ENCODE measurements around the gene NLGN1.

Gene NLGN1

DNA sequence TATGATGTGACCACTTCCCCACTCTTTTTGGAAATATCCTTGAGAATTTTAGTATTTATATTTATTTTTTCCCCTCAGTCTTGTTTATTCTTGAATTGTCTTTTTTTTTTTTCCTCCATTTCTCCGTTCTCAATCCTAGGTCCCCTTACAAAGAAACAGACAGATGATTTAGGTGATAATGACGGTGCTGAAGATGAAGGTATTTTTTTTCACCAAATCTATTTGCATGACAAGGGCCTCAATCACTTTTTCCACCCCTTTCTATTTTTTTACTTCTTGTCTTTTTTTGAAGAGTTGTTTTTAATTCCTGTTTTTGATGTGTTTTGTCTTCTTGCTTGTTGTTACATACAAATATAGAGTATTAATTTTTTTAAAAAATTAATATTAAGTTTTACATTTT, 402.6 kb downstream of the NLGN1 start:
- DNase-seq = no peak
- intact Hi-C loops (cut with DNase I) = no loop called here

- DNase-seq = no peak
- intact Hi-C loops (cut with DNase I) = no loop called here
Measured at GRCh38 chr3:173814809-173815208, 417.3 kb downstream of the NLGN1 start.

GRCh38 chr3:173819368-173819767, 421.8 kb downstream of the NLGN1 start:
- intact Hi-C loops (cut with DNase I) = no loop called here
- no peak for DNase-seq

GRCh38 chr3:173823911-173824460, 426.4 kb downstream of the NLGN1 start:
- intact Hi-C loops (cut with DNase I) = no loop called here
- DNase-seq = no peak

- no peak for DNase-seq
- intact Hi-C loops (cut with DNase I) = no loop called here
Measured at GRCh38 chr3:173825730-173826129, 428.2 kb downstream of the NLGN1 start.

DNA sequence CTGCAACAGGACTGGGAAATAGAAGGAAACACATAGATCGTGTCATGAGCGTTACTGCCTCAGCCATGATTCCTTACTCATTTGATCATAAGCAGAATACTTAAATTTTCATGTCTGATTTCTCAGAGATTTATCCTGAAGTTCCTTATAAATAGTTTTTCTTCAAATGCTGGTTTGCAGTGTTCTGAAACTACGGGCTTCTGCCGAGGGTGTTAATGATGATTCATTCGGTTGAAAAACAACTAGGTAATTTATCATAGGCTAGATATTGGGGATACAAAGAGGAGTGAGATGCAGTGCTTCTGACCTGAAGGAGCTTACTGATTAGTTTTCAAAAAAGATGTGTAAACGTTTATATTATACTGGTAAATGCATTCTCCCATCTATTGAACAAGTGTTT, 428.9 kb downstream of the NLGN1 start:
- DNase-seq = no peak
- intact Hi-C loops (cut with DNase I) = no loop called here

DNA sequence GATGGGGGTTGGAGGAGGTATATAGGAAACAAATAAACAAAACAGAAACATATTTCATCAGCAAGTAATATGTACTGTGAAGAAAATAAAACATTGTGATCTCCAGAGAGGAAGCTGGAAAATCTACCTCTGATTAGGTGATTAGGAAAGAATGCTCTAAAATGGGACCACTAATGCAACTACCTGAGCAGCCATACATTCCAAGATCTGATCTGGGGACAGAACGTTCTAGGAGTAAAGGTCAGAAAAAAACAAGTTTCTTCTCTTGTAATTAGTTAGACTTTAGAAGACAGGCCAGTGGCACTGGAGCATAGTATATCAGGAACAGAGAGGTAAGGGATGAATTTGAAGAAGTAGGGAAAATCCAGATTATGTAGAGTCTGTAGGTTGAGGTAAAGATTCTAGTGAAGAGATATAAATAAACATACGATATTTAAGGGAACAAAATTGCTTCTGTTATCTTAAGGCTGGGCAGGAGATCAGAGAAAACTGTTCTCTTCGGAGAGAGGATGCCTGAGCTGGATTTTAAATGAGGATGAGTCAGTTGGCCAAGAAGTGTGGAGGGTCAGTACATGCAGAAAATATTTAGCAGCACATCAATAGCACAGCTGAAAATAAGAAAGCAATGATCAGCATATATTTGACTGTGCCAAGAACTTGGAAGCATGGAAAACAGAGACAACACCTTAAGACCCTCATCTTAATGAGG, 429.5 kb downstream of the NLGN1 start:
- DNase-seq = no peak
- intact Hi-C loops (cut with DNase I) = no loop called here

DNA sequence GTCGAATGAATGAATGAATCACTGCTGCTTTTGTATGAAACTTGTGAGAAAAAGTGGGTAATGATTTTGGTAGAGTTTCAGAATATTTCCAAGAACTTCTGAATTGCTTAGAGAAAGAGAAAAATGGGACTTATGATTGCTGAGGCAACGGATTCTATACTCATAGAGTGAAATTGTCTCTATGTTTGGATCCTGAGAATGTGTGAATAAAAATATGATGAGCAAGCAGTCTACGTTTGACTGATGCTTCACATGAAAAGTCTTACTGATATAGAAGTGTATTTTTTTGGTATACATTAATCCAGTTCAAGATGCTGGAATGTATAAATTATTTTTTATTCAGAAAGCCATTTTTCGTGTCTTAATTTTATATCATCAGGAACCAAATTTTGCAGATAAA, 441.1 kb downstream of the NLGN1 start:
- DNase-seq = no peak
- intact Hi-C loops (cut with DNase I) = no loop called here

DNA sequence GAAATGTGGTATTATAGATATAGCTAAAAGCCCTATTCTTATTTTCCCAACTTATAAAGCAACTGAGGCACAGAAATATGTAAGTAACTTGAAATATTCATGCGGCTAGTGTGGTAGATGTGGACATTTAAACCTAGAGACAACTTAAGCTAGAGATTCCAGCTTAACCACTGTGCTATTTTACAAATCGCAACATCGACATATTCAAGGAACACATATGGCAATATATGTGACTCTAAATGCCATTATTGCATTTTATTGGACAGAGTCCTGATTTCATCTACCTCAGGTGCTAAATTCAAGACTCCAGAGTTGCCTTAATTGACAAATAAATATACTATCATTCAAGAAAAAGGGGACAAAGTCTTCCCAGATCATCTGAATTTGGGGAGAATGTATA, 442.3 kb downstream of the NLGN1 start:
- intact Hi-C loops (cut with DNase I) = no loop called here
- no peak for DNase-seq

DNA sequence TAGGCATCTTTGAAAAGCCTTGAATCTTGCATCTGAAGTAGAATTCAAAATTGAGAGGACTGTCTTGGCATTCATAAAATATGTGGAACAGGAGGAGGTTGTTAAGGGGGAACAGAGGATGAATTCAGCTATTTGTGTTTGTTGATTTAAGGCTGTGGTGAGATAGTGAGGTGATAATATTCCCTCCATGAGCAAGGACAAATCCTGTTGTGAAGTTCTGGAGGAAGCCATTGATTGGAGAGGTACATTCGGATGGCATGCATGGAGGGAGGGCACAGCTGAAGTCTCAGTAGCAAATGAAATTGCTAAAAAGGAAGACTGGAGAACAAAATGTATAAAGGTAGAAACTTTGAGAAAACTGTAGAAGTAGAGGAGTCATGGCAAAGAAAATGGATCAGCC, 443.8 kb downstream of the NLGN1 start:
- intact Hi-C loops (cut with DNase I) = no loop called here
- DNase-seq = no peak

GRCh38 chr3:173843060-173843459, 445.5 kb downstream of the NLGN1 start:
- intact Hi-C loops (cut with DNase I) = no loop called here
- peak in 1 of 10 donors; percentile 59 for DNase-seq

DNA sequence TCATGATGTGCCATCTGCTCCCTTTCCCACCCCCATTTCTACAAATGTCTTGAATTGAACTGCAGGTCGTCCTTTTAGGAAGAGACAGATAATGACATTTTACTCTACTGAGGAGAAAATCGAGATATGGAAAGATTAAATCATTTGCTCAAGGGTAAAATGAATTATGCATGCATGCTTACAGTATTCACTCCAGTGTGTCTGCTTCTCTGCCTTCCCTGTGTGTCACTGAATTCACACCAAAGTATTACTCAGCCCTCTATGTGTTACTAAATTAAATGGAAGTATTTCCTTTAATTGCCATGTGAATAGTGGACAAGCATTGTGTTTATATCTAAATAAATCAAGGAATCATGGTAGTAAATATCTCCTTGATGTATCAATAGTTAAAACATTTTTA, 449.0 kb downstream of the NLGN1 start:
- intact Hi-C loops (cut with DNase I) = no loop called here
- no peak for DNase-seq

GRCh38 chr3:173849489-173849888, 451.9 kb downstream of the NLGN1 start:
- intact Hi-C loops (cut with DNase I) = no loop called here
- DNase-seq = no peak

GRCh38 chr3:173857154-173857553, 459.6 kb downstream of the NLGN1 start:
- intact Hi-C loops (cut with DNase I) = no loop called here
- no peak for DNase-seq

GRCh38 chr3:173862701-173863100, 465.2 kb downstream of the NLGN1 start:
- intact Hi-C loops (cut with DNase I) = no loop called here
- DNase-seq = no peak

GRCh38 chr3:173863551-173863950, 466.0 kb downstream of the NLGN1 start:
- intact Hi-C loops (cut with DNase I) = no loop called here
- no peak for DNase-seq

DNA sequence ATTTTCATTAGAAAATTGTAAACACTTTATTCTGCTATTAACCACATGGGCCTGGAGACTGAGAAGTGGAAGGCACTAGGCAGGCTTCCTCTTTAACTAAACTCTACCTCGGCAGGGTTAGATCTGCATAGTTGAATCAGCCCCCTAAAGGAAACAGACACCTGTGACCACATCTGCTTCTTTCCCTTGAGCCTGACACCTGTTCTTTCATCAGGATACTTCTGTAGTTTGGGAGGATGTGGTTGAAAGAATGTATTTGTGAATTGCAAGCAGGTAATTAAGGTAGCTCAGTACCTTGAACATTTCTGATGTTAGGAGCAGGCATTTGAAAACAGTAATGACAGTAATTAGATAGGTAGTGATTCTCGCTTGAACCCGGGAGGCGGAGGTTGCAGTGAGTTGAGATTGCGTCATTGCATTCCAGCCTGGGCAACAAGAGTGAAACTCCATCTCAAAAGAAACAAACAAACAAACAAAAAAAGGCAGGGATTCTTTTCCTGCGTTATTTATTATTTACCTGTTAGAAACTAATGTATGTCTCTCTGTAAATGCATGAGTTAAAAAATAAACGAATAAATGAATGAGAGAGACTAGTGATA, 468.5 kb downstream of the NLGN1 start:
- no peak for DNase-seq
- intact Hi-C loops (cut with DNase I) = no loop called here

- DNase-seq = no peak
- intact Hi-C loops (cut with DNase I) = no loop called here
Measured at GRCh38 chr3:173869766-173870165, 472.2 kb downstream of the NLGN1 start.

- DNase-seq = no peak
- intact Hi-C loops (cut with DNase I) = no loop called here
Measured at GRCh38 chr3:173870976-173871375, 473.4 kb downstream of the NLGN1 start.

DNA sequence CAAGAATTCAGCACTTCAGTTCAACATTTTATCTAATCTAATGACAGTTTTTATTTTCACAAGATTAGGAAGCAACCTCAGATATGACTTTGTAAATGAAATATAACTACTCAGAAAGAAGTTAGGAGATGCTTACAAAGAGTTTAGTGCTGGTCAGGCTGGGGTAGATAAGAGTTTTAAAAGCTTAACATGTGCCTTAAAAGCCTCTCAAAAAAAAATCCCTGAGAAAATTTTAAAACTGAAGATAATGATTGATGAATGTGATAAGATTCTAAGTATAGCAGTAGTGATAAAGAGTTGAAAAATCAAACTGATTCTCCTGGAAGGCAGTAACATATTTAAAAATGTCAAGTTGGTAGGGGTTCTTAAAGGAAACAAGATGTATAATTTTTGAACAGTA, 478.2 kb downstream of the NLGN1 start:
- intact Hi-C loops (cut with DNase I) = no loop called here
- DNase-seq = no peak

GRCh38 chr3:173876476-173876875, 478.9 kb downstream of the NLGN1 start:
- no peak for DNase-seq
- intact Hi-C loops (cut with DNase I) = no loop called here

DNA sequence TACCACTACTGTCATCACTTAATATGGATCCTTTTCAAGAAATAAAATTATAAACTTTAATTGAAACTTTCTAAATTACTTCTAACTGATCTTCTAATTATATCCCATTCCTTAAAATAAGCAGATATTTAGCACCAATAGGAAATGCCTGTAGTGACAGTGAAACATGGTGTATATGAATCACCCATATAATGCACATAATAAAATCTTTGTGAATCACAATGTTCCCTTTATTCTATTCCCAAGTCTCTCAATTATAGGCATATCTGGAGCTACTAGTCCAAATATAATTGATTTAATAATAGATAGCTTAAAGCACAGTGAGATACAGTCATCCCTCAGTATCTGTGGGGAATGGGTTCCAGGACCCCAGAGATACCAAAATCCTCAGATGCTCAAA, 490.3 kb downstream of the NLGN1 start:
- intact Hi-C loops (cut with DNase I) = no loop called here
- DNase-seq = no peak
